GM12874 (cell line): ENCODE measurements around the gene RHOV.

Experiments
- TF ChIP-seq, protein P1 (sequence below): IDR thresholded peaks from 2 replicates; pipeline ENCODE4 v1.5.1; 2011; ENCODE audit warnings: low read depth, mild to moderate bottlenecking, control low read depth, low read length, moderate library complexity; ENCODE audit not compliant: insufficient read depth

RHOV gene

DNA sequence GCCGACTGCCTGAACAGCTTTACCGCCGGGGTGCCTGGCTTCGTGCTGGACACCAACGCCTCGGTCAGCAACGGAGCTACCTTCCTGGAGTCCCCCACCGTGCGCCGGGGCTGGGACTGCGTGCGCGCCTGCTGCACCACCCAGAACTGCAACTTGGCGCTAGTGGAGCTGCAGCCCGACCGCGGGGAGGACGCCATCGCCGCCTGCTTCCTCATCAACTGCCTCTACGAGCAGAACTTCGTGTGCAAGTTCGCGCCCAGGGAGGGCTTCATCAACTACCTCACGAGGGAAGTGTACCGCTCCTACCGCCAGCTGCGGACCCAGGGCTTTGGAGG lies 29.4 kb downstream of the RHOV start:
- TF ChIP-seq, protein P1, sequence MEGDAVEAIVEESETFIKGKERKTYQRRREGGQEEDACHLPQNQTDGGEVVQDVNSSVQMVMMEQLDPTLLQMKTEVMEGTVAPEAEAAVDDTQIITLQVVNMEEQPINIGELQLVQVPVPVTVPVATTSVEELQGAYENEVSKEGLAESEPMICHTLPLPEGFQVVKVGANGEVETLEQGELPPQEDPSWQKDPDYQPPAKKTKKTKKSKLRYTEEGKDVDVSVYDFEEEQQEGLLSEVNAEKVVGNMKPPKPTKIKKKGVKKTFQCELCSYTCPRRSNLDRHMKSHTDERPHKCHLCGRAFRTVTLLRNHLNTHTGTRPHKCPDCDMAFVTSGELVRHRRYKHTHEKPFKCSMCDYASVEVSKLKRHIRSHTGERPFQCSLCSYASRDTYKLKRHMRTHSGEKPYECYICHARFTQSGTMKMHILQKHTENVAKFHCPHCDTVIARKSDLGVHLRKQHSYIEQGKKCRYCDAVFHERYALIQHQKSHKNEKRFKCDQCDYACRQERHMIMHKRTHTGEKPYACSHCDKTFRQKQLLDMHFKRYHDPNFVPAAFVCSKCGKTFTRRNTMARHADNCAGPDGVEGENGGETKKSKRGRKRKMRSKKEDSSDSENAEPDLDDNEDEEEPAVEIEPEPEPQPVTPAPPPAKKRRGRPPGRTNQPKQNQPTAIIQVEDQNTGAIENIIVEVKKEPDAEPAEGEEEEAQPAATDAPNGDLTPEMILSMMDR: no peak

DNA sequence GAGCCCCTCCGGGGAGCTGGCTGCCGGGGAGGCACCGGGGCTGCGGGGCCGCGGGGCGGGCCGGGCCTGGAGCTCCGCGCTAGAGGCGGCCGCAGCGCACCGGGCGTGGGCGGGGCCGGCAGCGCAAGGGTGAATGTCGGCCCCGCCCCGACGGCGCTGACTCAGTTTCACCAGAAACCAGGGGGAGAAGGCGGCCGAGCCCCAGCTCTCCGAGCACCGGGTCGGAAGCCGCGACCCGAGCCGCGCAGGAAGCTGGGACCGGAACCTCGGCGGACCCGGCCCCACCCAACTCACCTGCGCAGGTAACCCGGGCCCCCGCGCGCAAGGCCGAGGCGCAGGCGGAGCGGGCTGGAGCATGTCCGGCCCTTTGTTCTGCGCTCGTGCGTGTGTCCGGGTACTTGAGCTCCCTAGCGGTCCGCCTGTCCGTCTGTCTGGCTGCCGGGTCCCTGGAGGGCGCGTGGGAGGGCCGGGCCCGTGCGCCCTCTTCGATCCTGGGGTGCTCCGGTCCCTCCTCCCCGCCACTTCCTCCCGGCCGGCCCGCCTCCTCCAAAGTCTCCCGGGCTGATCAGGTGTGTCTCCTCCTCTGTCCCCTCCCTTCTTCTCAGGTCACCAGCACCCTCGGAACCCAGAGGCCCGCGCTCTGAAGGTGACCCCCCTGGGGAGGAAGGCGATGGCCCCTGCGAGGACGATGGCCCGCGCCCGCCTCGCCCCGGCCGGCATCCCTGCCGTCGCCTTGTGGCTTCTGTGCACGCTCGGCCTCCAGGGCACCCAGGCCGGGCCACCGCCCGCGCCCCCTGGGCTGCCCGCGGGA lies 29.9 kb downstream of the RHOV start, which contains the start of gene SPINT1:
SPINT1 (plus strand) TSS at position 164 of the 811 bp plus-strand sequence; CDS start at position 671, 507 bp downstream.
- TF ChIP-seq, protein P1: no peak

DNA sequence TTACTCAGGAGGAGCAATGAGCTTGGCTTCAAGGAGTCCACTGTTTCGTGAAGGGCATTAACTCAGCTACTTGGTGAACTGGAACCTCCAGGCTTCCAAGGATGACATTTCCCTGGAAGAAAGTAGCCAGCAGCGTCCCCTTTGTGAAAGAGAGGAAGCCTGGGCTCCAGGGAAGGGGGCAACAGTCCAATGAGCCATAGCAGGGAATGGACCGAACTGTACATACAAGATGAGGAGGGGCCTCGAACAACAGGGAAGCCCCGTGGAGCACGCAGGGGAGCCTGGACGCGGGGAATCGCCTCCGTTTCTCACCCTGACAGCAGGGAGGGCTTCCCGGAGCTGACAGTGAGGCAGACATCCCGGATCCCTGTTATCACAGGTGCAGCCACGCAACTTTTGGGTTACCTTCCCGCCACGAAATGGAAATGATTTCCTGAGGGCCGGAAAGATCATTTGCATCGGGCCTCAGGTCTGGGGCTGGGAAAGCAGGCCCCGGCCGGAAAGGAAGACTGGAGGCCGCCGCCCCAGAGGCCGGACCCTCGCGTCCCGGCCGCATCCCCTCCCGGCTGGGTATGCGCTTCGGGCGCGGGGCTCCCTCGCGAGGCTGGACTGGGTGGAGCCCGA lies 30.7 kb downstream of the RHOV start:
- TF ChIP-seq, protein P1: no peak

DNA sequence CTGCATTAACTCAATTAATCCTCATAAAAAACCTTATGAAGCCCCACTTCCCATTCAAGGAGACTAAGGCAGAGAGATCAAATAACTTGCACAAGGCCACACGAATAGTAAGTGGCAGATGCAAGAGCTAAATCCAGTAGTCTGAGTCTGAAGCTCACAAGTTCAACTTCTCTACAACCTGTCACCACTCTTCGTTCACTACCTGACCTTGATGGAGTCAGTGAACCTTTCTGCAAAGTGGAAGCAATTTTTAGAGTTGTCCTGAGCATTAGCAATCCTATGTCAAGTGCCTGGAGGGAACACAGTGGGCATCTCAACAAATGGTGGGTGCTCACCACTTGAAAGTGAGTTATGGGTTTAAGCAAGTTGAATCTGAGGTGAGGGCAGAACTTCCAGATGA lies 32.3 kb downstream of the RHOV start:
- TF ChIP-seq, protein P1: no peak

DNA sequence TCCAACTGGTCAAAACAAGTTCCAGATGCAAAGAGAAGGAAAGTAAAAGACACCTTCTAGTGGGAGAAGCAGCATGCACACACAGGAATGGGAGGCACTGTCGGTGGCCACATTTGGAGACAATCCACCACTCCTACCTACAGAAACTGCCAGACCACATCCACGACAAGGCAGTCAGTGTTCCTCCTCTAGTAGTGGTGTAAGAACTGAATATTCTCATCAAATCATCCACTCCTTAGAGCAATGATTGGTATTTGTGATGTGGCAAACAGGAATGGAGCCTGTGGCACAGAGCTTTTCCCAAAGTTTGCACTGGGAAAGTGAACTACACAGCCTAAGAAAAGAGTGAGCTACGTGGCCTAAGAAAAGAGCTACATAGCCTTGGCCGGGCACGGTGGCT lies 35.3 kb downstream of the RHOV start:
- TF ChIP-seq, protein P1: no peak

DNA sequence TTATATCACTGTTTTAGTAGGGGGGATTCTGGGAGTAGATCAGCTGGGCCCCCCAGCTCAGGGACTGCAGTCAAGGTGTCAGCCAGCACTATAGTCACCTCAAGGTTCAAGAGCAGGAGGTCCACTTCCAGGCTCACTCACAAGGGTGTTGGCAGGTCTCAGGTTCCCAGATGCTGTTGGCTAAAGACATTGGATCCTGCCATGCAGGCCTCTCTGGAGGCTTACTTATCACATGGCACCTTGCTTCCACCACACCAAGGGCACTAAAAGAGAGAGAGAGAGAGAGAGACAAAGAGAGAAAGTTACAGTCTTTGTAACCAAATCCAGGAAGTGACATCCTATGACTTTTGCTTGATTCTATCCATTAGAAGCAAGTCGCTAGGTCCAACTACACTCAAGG lies 38.0 kb downstream of the RHOV start:
- TF ChIP-seq, protein P1: no peak

DNA sequence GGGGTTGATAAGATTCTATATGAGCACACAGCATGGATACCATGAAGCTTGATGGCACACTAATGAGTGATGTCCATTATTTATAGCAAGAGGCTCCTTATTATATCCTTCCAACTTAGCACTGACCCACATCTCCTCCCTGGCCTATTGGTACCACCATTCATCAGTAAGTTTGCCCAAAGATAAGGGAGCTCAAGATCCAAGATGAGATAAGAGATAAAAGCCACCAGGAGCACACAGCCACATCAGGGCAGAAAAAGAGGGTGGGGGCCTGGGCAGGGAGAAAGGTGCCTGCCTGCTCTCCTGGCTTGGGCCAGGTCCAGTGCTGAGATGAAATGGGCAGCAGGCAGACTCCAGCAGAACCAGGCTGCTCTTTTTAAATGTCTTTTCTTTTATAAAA lies 41.1 kb downstream of the RHOV start:
- TF ChIP-seq, protein P1: no peak
